ENCODE data around the gene ETV3L. TPM values are rescaled to one million over a fixed set of nuclear protein-coding genes. Genes with fewer than 3 reads are reported as not detected.
"Not testable (repeated sequence)": the region's sequence is repeated elsewhere in the genome, so short reads cannot be mapped to it uniquely, and the experiment has no call there.

The ETV3L gene
- polyA plus RNA-seq, 4 donors: not detected

DNA sequence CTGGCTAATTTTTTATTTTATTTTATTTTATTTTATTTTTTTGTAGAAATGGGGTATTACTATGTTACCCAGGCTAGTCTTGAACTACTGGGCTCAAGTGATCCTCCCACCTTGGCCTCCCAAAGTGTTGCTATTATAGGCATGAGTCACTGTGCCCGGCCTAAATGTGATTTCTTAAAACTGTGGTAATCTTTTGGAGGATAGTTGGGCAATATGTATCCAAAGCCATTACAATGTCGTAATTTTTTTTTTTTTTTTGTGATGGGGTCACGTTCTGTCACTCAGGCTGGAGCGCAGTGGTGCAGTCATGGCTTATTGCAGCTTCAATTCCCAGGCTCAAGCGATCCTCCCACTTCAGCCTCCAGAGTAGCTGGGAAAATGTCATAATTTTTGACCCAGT lies 14.2 kb downstream of the ETV3L start:
- no peak for DNase-seq (ENCODE audit: low read depth in 4 of 4, low spot score in 2 of 4)

GRCh38 chr1:157084720-157085119 lies 14.9 kb downstream of the ETV3L start:
- DNase-seq (ENCODE audit: low read depth in 4 of 4, low spot score in 2 of 4): no peak

GRCh38 chr1:157081707-157082106 lies 17.9 kb downstream of the ETV3L start:
- no peak for DNase-seq (ENCODE audit: low read depth in 4 of 4, low spot score in 2 of 4)

GRCh38 chr1:157080714-157081113 lies 18.9 kb downstream of the ETV3L start:
- DNase-seq (ENCODE audit: low read depth in 4 of 4, low spot score in 2 of 4): no peak

GRCh38 chr1:157077394-157077793 lies 22.2 kb downstream of the ETV3L start:
- no peak for DNase-seq (ENCODE audit: low read depth in 4 of 4, low spot score in 2 of 4)

DNA sequence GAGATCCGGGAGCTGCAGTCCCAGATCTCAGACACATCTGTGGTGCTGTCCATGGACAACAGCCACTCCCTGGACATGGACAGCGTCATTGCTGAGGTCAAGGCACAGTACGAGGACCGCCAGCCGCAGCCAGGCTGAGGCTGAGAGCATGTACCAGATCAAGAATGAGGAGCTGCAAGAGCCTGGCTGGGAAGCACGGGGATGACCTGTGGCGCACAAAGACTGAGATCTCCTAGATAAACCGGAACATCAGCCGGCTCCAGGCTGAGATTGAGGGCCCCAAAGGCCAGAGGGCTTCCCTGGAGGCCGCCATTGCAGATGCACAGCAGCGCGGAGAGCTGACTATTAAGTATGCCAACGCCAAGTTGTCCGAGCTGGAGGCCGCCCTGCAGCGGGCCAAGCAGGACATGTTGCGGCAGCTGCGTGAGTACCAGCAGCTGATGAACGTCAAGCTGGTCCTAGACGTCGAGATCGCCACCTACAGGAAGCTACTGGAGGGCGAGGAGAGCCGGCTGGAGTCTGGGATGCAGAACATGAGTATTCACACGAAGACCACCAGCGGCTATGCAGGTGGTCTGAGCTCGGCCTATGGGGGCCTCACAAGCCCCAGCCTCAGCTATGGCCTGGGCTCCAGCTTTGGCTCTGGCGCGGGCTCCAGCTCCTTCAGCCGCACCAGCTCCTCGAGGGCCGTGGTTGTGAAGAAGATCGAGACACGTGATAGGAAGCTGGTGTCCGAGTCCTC lies 25.5 kb downstream of the ETV3L start:
- peak; percentile 9 to 34 (median 30) for DNase-seq (ENCODE audit: low read depth in 4 of 4, low spot score in 2 of 4)

GRCh38 chr1:157069601-157070000 lies 30.0 kb downstream of the ETV3L start:
- no peak for DNase-seq (ENCODE audit: low read depth in 4 of 4, low spot score in 2 of 4)

- not testable (repeated sequence) for DNase-seq (ENCODE audit: low read depth in 4 of 4, low spot score in 2 of 4)
Observed at GRCh38 chr1:157059241-157059640, 40.4 kb downstream of the ETV3L start.

GRCh38 chr1:157056269-157056668 lies 43.3 kb downstream of the ETV3L start:
- no peak for DNase-seq (ENCODE audit: low read depth in 4 of 4, low spot score in 2 of 4)

- DNase-seq (ENCODE audit: low read depth in 4 of 4, low spot score in 2 of 4): not testable (repeated sequence)
Observed at GRCh38 chr1:157055729-157056128, 43.9 kb downstream of the ETV3L start.

DNA sequence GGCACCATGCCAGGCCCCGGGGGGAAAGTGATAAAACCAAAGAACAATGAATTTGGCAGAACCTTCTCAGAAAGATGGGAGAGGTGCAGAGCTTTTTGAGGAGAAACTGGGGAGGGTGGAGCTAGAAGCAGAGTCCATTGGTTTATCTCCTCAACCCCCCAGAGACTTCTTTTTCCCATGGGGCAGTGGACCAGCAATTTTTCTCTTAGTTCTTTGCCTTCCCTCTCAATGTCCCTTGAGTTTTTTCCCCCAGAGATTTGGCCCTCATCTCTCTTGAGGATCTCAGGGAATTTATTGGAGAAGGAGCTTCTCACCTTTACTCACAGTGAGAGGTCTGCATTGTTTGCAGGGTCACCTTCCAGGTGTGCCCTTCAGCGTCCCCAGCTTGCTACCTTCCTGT lies 48.8 kb downstream of the ETV3L start:
- no peak for DNase-seq (ENCODE audit: low read depth in 4 of 4, low spot score in 2 of 4)

DNA sequence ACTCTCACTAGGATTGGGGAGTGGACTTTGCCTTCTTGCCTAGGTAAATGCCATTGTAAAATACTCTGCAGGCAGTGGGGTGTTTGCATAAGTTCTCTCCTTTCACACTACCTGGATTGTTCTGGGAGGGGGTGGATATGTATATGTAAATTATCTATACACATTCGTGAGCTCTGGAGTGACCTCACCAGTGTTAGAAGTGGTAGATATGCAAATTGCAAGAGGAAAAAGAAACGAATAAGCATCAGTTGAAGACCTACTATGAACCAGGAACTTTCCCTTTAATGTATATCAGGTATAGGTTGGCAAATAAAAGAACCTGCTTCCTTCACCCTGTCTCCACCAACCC lies 52.6 kb downstream of the ETV3L start:
- DNase-seq (ENCODE audit: low read depth in 4 of 4, low spot score in 2 of 4): no peak

DNA sequence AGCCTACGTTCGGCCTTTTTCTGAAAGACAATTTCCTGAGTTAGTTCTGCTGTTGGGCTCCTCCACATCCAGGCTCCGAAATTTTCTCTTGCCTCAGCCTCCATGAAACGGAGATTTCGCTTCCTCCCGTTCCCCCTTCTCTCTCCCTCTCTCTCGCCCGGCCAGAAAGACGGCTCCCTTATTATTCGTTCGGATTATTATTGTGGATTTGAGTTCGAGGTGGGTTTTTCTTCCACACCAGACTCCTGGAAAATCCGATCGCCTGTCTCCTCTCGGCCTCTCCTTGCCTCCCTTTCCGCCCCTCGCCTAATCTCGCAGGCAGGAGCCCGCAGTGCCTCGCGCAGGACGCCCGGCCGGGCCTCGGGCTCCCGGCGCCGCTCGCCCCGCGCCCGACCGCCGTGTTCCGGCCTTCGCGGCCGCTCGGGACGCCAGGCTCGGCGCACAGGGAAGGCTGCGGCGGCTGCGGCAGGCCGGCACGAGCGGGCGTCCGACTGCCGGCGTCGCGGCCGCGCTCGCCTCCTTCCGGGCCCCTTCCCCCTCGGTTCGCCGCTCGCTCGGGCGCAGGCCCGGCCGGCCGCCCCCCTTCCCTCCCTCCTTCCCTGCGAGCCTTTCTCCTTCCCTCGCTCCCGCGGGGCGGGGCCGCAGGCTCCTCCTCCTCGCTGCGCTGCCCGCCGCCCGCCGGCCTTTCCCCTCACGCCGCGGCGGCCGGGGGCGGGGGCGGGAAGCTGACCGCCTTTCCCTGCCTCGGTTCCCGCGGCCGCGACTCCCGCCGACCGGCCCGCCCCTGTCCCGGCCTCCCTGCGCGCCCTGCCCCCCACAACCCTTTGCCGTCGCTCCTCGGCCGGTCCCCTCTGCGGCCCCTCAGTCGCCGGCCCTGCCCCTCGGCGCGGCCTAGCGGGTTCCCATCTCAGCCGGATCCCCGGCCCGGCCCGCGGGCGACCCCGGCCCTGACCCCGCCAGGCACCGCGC lies 54.1 kb downstream of the ETV3L start, which contains the start of gene ARHGEF11:
ARHGEF11 (minus strand) TSS at position 493 of the 969 bp plus-strand sequence. CDS start 1,412 bp downstream, outside the sequence.
- DNase-seq (ENCODE audit: low read depth in 4 of 4, low spot score in 2 of 4): peak; percentile 41 to 86 (median 78)

GRCh38 chr1:157044326-157044725 lies 55.3 kb downstream of the ETV3L start:
- DNase-seq (ENCODE audit: low read depth in 4 of 4, low spot score in 2 of 4): no peak

- no peak for DNase-seq (ENCODE audit: low read depth in 4 of 4, low spot score in 2 of 4)
Observed at GRCh38 chr1:157043685-157044084, 55.9 kb downstream of the ETV3L start.

DNA sequence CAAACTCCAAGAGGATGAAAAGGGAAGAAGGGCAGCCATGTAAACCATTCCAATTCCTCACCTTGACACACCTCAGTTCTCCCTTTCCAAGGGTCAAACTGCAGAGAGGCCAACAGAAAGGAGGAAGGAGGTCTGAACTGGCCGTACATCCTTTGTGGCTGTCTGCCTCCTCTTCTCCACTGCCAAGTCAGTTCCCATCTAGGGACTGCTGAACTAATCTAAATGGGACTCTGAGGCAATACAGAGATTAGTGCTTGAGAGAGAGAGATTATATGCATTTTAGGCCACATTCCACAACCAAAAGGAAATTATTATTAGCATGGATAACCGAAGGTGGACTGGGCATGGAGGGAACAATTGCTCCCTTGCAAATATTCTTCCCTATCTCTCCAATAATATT lies 56.8 kb downstream of the ETV3L start:
- no peak for DNase-seq (ENCODE audit: low read depth in 4 of 4, low spot score in 2 of 4)

Other genes starting within 250 kb of the ETV3L start
- 1 to 10 TPM; 1.6 to 4.4 (median 2.0) TPM for gene INSRR, start 240.7 kb downstream of the ETV3L start, polyA plus RNA-seq (ENCODE audit: insufficient read length in 4 of 4)
- 1 to 10 TPM; 1.0 to 2.4 (median 1.8) TPM for gene NTRK1, start 238.9 kb downstream of the ETV3L start, polyA plus RNA-seq (ENCODE audit: insufficient read length in 4 of 4)
- gene PEAR1, start 206.1 kb downstream of the ETV3L start, polyA plus RNA-seq (ENCODE audit: insufficient read length in 4 of 4): 10 to 100 TPM; 18.2 to 25.5 (median 22.6) TPM
- gene LRRC71, start 179.2 kb downstream of the ETV3L start, polyA plus RNA-seq (ENCODE audit: insufficient read length in 4 of 4): under 1 TPM; 0.25 to 0.99 (median 0.50) TPM
- 10 to 100 TPM; 27.7 to 43.4 (median 36.3) TPM for gene ARHGEF11, start 54.1 kb downstream of the ETV3L start, polyA plus RNA-seq (ENCODE audit: insufficient read length in 4 of 4)
- gene ETV3, start 38.6 kb upstream of the ETV3L start, polyA plus RNA-seq (ENCODE audit: insufficient read length in 4 of 4): 10 to 100 TPM; 25.9 to 27.5 (median 26.3) TPM